Femur (tissue), 1 donor: Measurements from ENCODE around the gene RAX.
A peak's percentile ranks its signal among the peaks of the same experiment; 100 is the strongest.
"Not testable (repeated sequence)": the region's sequence is repeated elsewhere in the genome, so short reads cannot be mapped to it uniquely, and the experiment has no call there.

Source experiments
- DNase-seq: peaks from one replicate; pipeline ENCODE4 v3.0.0-alpha.2; 2017

RAX gene

DNA sequence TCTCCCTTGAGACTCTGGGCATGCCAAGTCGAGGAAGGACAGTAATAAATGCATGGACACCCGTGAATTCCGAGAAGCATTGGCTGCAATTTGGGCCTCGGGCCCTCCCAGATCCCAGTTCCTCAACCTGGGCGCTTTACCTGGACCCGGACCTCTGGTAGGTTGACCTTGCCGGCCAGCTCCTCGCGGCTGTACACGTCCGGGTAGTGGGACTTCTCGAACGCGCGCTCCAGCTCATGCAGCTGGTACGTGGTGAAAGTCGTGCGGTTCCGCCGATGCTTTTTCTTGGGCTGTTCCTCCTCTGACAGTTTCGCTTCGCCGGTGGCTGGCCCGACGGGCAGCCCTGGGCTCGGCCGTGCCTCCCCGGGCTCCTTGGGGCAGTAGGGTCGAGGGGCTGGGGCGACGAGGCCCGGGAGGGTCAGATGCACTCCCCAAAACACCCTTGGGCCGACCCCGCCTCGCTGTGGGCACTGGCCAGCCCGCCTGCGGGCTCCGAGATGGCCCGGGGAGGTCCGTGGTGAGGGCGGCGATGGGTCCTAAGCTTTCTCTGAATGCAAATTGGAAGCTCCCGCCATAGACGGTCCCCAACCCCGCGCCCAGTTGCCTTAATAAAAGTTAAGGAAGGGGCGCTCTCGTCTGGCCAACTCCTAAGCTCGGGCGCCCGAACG lies 899 bp downstream of the RAX start:
- no peak for DNase-seq

DNA sequence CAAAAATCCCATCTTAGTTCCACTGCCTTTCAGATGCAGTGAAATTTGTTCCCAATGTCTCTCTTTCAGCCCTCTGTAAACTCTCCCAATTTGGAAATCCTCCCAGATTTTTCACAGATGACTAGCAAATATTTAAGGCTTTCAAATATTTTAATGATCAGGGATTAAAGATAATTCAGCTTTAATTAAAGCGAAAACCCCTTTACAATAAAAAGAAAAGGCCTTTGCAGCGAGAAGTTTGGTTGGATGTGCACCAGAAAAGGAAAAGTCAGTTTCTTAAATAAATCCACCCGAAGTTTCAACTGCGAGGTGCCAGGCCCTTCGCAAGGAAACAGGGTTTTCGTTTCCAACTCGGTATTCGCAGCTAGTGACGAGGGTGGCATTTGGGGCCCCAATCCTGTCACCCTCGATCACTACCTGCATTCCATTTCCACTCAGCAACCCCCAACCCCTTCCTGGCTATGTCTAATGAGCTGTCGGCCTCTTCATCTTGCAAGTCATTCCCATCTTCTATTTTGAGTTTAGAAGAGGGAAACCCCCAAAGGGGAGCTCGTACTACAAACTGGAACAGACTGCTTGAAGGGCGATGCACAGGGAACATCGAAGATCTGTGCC lies 1.5 kb downstream of the RAX start:
- no peak for DNase-seq

DNA sequence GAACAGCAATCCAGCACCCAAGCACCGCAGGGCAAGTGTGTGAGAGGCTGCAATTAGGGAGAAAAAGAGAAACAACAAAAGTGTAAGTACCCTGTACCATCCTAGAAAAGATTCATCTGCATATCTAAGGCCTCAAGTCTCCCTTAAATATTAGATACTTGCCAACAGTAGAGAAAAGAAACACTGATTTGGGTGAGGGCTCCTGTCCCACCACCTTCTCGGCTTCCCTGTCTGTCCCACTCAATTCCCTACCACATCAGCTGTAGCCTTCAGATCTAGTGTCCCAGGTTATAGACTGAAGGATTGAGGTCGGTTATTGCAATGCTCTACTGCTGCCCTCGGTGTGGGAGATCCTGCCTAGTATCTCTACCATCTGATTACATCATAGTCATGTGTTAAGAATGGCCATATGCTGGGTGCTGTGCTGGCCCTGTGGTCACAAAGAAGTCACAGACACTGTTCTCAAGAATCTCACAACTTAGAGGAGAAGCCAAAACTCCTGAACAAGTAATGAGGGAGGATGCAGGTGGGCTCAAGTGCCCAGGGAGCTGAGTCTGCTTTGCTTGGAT lies 2.5 kb downstream of the RAX start:
- no peak for DNase-seq

DNA sequence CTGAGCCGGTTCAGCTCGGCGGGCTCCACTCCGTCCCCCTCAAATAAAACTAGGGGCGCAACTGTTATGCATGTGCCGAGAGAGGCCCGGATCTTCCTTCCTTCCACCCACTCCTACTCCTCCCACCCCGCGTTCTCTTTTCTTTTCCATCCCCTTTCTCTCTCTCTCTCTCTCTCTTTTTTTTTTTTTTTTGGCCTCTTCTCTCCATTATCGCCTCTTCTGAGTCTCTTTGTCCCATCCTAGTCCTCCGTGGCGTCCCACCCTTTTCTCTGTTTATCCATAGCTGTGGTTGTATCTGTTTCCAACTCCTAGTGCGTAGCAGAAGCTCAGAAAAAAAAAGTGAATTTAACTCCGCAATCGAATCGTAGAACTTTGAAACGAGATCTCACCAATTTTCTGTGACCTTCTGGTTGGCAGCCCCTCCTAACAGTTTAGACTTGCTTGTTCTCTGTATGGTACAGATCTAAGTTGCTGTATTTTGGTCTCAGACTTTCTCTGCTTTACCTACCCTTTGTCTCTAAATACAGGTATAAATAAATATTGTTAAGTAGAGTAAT lies 3.6 kb downstream of the RAX start:
- no peak for DNase-seq

DNA sequence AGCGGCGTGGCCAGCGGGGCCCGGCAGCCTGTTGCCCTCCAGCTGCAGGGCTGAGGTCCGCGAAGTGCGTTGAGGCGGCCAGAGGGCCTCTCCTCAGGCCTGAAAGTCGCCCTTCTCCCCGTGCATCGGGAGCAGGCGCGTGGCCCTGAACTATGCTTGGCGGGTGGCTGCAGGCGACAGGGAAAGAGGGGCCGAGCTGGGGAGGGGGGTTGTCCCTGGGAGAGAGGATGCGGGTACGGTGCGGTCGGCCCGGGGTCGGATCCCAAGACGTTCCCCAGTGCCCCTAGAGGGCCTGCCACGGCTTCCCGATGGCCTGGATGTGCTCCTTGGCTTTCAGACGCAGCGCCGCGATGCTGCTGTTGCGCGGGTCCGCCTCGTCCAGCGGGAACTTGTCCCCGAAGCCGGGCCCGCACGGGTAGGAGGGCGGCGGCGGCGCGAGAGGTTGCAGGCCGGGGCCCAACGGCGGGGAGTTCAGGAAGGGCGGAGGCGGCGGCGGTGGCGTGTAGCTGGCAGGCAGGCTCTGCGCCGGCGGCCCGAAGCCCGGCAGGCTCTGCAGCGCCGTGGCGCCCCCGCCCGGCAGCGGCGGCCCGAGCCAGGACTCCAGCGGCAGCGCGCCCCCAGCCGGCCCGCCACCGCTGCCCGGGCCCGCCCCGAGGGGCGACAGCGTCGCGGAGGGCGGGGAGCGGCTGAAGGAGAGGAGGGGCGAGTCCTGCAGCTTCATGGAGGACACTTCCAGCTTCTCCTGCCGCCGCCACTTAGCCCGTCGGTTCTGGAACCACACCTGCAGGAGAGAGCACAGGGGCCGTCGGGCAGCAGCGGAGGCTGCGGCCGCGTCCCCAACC lies 4.3 kb downstream of the RAX start:
- peak; percentile 51 for DNase-seq

DNA sequence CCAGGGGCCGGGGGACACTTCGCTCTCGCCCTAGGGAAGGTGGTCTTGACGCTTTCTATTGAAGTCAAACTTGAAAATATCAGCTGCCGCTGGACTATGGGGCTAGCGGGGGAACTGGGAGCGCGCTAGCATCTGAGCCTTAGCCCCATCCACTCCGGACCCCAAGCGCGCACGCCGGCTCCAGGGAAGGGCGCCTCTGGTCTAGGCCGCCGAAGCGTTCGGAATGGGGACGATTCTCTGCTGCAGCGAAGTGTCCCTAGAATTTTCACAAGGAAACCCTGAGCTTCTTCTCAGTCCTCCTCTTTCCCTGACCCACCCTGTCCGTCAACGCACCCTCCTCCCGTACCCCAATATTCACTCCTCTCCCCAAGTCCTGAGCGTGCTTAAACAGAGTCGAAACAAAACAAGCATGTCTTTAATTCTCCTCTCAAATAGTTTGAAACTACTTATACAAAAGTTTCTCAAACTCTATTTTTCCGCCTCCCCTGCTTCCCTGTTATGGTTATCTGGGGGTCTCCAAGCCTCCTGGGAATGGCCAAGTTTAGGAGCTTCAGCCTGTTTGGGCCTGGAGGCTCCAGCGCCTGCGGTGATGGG lies 5.0 kb downstream of the RAX start:
- no peak for DNase-seq

DNA sequence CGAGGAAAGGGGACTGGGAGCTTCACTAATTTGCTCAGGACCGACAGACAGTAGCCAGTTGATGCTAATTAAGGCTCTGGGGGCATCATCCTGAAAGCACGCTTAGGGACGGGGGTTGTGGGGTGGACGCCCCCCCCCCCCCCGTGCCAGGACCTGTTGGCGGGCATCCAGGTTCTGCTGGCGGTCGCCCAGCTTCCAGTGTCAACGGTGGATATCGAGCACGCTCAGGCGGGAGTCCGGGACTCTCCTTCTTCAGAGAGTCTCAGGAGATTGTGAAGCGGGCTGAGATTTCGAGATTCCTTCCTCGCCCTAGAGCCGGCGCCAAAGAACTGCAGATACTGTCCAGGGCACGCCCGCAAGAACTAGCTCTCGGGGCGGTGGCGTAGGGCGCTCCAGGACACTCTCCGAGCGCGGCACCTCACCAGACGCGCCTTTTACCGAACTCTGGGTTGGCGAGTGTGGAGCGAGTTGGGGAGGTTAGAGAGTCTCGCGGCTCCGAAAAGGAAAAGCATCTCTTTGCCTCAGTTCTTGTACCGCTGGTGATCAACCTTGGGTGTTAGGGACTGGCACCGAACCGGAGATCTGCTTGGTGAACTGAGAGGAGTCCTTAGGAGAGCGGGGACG lies 5.6 kb downstream of the RAX start:
- no peak for DNase-seq

DNA sequence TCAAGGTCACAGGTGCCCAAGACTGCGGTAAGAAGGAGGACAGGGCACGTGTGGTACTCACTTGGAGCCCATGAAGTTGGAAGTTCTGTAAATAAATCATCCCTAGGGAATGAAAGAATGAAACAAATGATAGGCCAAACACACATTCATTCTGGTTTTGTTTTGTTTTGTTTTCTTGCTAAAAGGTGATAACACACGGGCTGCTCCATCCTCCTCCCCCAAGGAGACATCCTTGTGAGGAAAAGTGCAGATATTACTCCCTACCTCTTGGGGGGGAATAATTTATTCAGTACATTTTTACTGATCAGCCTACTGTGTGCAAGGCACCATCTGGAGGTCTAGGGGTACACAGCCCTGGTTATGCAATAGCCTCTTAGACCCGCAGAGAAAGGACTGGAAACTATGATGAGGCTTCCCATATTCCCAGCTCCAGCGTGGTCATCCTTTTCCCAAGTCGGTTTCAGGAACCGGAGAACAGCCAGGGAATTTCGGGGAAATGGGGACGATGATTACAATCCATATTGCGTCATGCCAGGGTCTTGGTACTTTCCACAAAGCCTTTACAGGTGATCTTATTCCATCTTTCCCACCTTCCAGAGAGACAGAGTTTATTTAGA lies 6.3 kb downstream of the RAX start:
- DNase-seq, result no peak

DNA sequence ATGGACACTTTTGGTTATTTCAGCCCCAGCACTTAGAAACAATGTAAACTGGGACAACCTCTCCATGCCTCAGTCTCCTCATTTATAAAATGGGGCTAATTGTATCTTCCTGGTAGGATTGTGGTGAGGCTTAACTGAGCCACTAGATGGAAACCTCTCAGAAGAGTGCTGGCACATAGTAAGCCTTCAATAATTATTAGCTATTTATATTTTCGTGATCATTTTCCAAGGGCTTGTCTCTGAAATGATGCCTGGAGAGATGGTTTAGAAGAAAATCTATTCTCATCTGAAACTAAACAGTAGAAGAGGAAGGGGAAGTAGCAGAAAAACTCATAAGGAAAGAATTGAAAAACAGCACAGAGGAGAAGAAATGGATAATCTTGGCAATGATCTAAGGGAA lies 6.8 kb downstream of the RAX start:
- DNase-seq, result no peak

DNA sequence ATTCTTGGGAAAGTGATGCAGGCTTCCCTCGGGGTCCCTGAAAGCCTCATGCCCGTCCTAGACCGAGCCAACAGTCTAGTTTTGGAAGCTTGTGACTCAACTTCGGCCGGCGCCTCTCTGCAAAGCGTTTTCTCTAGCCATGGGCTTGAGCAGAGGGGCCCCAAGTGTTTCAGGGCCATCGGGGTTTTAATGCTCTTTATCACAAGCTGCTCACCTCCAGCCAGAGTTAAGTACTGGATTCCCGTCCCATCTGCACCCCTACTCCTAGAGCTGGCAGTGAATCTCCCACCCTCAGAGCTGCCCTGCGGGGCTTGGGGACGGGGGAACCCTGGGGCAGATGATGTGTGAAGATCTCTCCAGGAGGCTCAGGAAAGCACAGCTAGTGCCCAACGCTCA lies 7.3 kb downstream of the RAX start:
- no peak for DNase-seq

DNA sequence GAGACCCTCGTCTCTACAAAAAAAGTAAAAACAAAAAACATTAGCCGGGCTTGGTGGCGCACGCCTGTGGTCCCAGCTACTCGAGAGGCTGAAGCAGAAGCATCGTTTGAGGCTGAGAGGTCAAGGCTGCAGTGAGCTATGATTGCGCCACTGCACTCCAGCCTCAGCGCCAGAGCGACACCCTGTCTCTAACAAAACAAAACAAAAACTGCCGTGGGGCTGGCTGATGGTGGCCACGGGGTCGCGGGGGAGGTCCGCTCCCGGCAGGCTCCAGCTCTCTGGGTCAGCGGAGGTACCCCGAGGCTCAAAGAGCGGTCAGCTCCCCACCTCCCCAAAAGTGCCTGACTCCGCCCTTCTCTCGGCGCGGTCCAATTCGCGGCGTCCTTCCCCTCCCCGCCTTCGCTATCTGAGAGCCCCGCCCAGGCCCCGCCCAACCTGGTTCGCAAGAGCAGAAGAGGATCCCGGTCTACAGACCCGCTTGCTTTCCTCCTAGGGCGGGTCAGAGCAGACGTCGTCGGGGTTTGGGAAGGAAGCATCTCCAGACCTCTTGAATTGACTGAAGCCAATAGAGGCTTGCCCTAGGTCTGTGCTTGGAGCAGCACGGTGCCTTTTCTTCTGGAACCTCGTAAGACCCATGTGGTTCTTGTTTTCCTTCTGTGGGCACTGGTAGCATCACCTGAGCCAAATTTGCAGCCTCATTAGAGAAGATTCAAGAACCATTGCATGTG lies 7.8 kb downstream of the RAX start:
- no peak for DNase-seq

DNA sequence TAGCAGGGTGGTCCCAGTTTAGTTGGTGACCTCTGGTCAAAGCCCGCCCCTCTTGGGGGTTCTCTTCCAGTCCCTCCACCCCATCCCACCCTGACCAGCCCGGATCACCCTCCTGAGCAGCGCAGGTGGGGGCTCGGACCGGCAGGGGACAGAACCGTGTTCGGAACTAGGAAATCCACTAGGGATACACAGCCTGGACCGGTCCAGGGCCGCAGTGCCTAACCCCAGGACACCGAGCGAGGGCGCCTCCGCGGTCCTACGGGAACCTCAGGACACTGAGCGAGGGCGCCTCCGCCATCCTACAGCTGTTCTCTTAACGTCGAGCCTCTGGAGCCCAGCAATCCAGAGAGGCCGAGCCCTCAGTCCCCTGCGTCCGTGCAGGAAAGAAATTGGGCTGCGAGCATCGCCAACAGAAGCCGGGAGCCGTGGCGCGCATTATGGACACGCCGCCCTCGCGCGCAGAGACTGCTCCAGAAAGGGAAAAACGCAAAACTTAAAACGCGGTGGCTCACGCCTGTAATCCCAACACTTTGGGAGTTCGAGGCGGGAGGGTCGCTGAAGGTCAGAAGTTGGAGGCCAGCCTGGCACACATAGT lies 8.5 kb downstream of the RAX start:
- no peak for DNase-seq

DNA sequence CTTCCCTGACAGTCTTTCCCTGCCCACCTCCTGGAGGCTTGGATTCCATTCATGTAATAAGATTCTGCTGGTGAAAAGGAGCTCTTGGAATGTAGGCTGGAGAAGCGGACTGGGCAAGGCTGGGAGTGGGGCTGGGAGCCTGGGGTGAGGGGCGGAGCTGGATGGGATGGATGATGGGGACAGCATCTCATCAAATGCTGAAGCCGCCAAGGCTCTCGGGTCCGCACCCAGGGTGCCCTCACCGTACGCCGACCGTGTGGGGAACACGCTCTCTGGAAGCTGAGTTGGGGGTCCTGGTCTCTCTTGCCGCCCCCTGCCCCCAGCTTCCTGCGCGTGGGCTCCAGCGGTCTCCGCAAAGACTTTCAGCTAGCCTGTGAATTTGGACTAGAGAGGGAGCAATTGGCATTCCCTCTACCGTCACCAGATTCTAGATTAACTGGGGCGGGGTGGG lies 9.1 kb downstream of the RAX start:
- no peak for DNase-seq

DNA sequence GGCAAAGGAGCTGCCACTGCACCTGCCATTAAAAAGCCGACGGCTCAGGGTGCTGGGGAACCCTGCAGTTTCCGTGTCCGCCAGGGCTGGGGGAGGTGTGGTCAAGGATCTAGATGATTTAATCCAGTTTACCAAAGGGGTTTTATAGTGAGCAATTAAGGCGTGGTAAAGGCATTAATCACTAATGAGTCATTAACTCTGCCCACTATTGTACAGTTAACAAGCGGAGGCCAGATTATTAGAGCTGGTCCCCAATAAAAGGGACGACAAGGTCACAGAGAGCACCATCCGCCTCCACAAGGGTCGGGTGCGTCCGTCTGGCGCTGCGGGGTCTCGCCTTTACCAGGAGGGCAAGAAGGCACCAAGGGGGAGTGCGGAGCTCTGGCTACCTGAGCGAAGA lies 9.6 kb downstream of the RAX start:
- no peak for DNase-seq

DNA sequence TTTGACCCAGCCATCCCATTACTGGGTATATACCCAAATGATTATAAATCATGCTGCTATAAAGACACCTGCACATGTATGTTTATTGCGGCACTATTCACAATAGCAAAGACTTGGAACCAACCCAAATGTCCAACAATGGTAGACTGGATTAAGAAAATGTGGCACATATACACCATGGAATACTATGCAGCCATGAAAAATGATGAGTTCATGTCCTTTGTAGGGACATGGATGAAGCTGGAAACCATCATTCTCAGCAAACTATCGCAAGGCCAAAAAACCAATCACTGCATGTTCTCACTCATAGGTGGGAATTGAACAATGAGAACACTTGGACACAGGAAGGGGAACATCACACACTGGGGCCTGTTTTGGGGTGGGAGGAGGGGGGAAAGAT lies 11.0 kb downstream of the RAX start:
- DNase-seq, result not testable (repeated sequence)

DNA sequence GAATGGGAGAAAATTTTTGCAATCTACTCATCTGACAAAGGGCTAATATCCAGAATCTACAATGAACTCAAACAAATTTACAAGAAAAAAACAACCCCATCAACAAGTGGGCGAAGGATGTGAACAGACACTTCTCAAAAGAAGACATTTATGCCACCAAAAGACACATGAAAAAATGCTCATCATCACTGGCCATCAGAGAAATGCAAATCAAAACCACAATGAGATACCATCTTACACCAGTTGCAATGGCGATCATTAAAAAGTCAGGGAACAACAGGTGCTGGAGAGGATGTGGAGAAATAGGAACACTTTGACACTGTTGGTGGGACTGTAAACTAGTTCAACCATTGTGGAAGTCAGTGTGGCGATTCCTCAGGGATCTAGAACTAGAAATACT lies 11.4 kb downstream of the RAX start:
- DNase-seq, result not testable (repeated sequence)

DNA sequence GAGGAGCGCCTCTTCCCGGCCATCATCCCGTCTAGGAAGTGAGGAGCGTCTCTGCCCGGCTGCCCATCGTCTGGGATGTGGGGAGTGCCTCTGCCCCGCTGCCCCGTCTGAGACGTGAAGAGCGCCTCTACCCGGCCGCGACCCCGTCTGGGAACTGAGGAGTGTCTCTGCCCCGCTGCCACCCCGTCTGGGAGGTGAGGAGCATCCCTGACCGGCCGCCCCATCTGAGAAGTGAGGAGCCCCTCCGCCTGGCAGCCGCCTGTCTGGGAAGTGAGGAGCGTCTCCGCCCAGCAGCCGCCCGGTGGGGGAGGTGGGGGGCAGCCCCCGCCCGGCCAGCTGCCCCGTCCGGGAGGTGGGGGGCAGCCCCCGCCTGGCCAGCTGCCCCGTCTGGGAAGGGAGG lies 17.8 kb downstream of the RAX start:
- DNase-seq, result not testable (repeated sequence)

DNA sequence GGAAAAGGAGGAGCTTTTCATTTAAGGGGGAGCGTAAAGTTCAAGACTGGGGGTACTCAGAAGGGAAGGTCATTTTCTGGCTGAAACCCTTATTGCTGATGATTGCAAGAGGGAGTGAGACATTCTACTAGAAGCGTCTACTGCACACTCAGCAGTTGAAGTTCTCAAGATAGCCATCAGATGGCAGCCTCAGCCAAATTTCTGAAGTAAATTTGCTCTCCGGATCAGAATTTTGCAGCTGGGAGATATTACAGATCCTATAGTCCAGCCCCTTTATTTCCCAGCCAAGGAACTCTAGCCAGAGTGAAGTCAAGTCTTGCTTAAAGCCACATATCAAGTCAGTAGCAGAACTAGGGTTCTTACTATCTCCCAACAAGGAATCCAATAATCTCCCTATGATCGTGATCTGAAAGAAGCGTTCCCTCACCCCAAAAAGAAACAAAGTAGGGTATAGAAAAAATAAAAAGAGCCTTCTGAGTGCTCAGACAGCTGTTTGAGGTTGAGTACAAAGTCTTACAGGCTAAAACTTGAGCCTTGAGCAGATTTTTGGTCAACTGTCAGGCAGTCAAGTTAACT lies 24.0 kb downstream of the RAX start:
- peak; percentile 84 for DNase-seq

DNA sequence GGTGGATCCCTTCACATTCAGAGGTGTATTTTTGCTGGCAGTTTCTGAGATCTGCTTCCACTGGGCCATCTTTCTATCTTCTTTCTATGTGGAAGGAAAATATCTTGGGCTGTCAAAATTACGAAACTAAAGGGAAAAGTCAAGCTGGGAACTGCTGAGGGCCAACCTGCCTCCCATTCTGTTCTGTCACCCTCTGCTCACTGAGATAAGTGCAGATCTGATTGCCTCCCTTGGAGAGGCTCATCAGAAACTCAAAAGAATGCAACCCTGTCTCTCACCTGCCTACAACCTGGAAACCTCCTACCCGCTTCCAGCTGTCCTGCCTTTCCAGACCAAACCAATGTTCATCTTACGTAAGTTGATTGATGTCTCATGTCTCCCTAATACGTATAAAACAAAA lies 26.5 kb downstream of the RAX start:
- DNase-seq, result no peak

DNA sequence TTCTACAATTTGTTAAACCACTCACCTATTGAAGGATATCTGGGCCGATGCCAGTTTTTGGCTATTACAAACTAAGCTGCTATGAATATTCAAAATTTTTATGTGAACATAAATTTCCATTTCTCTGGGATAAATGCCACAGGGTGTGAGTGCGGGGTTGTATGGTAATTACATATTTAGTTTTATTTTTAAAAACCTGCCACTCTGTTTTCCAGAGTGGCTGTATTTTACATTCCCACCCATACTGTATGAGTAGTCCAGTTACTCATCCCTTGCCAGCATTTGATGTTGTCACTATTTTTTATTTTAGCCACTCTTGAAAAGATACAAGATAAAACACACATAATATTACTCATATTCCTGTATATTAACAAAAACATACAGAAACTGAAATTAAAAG lies 30.3 kb downstream of the RAX start:
- DNase-seq, result no peak

DNA sequence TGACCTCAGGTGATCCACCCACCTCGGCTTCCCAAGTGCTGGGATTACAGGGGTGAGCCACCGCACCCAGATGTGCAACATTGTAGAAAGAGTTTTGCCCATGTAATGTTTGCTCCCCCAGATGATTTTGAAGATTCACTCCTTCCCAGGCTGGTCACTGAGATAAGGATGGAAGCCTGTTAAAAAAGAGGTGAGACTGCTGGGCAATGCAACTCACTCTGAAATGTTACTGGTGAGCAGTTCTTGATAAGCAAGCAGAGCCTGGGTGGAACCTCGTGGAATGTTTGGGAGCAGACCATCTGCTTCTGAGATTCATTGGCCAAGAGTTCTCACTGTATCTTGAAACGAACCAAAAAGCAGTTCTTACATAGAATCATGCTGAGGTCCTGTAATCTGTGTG lies 33.6 kb downstream of the RAX start:
- DNase-seq, result no peak
